Lower leg skin (tissue), 3 donors: ENCODE measurements around the gene GPRC5A.

Experiments
- POLR2A ChIP-seq, 2 donors: fragments of 450-650 bp; IDR thresholded peaks; one replicate each; pipeline ENCODE4 v1.6.1; 2016 to 2017; ENCODE audit warnings: antibody characterized with exemption in 2 of 2, mild to moderate bottlenecking in 1 of 2, moderate library complexity in 1 of 2
- TF ChIP-seq, protein P1 (sequence below), 3 donors: fragments of 450-650 bp; IDR thresholded peaks; one replicate each; pipeline ENCODE4 v1.5.1; 2016; ENCODE audit warnings: antibody characterized with exemption in 3 of 3, mild to moderate bottlenecking in 3 of 3, moderate library complexity in 2 of 3

DNA sequence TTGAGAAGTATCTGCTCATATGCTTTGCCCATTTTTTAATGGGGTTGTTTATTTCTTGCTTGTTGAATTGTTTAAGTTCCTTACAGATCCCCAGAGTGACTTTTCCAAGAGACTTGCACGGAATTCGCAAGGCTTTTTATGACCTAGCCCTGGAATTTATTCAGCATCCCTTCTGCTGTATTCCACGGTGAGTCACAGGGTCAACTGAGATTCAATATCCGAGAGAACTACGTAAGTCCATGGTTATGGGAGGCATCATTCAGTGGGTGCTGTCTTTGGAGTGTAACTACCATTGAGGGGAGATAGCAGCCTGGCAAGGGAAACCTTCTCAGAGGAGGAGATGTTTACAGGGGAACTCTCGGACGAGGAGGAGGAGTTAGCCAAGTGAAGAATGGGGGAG is 20.9 kb upstream of the GPRC5A start:
- TF ChIP-seq, protein P1, sequence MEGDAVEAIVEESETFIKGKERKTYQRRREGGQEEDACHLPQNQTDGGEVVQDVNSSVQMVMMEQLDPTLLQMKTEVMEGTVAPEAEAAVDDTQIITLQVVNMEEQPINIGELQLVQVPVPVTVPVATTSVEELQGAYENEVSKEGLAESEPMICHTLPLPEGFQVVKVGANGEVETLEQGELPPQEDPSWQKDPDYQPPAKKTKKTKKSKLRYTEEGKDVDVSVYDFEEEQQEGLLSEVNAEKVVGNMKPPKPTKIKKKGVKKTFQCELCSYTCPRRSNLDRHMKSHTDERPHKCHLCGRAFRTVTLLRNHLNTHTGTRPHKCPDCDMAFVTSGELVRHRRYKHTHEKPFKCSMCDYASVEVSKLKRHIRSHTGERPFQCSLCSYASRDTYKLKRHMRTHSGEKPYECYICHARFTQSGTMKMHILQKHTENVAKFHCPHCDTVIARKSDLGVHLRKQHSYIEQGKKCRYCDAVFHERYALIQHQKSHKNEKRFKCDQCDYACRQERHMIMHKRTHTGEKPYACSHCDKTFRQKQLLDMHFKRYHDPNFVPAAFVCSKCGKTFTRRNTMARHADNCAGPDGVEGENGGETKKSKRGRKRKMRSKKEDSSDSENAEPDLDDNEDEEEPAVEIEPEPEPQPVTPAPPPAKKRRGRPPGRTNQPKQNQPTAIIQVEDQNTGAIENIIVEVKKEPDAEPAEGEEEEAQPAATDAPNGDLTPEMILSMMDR (IDR thresholded peaks at IDR 0.05): no peak
- TF ChIP-seq POLR2A (IDR thresholded peaks at IDR 0.05): no peak
